Fibroblast of the aortic adventitia (primary cell): Measurements from ENCODE around the gene MMAA. TPM values are rescaled to one million over a fixed set of nuclear protein-coding genes. Genes with fewer than 3 reads are reported as not detected.

Source experiments
- DNase-seq: peaks from one replicate; pipeline ENCODE4 v3.0.0-alpha.2; 2010; ENCODE audit warnings: low read depth
- H3K4me3 ChIP-seq: 2 replicates; pipeline ENCODE4 v1.5.1; 2011; ENCODE audit warnings: low read depth, mild to moderate bottlenecking, control low read depth, low read length, moderate library complexity
- total RNA-seq: library from RNA; depleted of rRNA; stranded (reverse); fragments of >200 nt; gene quantifications from 2 replicates; pipeline ENCODE4 v1.2.3, GENCODE V29; 2012; ENCODE audit warnings: low replicate concordance
- TF ChIP-seq, protein P1 (sequence below): IDR thresholded peaks from 2 replicates; pipeline ENCODE4 v1.5.1; 2011; ENCODE audit warnings: mild to moderate bottlenecking, low read length, control low read depth, inconsistent platforms; ENCODE audit not compliant: insufficient read depth

MMAA gene
- total RNA-seq, 1 donor, result 9.2 TPM

DNA sequence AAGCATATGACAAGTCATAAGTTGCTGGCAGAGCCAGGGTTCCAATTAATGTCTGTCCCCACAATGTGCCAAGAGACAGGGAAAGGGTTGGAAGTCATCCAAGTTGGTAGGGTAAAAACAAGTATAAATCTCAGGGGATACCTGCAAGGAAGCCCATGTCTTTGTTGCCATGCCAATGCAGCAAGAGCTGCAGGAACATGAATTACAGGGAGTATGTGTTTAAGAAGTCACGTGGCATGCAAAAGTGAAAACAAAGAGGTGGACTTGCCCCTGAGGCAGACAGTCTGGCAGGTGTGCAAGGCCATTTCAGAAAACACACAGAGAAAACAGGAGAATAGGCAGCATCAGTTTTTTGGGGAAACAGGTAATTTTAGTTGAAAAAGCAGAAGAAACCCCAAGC is 90.2 kb downstream of the MMAA start:
- TF ChIP-seq, protein P1, sequence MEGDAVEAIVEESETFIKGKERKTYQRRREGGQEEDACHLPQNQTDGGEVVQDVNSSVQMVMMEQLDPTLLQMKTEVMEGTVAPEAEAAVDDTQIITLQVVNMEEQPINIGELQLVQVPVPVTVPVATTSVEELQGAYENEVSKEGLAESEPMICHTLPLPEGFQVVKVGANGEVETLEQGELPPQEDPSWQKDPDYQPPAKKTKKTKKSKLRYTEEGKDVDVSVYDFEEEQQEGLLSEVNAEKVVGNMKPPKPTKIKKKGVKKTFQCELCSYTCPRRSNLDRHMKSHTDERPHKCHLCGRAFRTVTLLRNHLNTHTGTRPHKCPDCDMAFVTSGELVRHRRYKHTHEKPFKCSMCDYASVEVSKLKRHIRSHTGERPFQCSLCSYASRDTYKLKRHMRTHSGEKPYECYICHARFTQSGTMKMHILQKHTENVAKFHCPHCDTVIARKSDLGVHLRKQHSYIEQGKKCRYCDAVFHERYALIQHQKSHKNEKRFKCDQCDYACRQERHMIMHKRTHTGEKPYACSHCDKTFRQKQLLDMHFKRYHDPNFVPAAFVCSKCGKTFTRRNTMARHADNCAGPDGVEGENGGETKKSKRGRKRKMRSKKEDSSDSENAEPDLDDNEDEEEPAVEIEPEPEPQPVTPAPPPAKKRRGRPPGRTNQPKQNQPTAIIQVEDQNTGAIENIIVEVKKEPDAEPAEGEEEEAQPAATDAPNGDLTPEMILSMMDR, result no peak
- no peak overlapping the region for H3K4me3 ChIP-seq
- no peak for DNase-seq

Other genes with a start within 250 kb of the MMAA start
- gene SMAD1, start 137.5 kb upstream of the MMAA start, total RNA-seq, result 36.0 and 140 TPM in 2 replicates
- not detected in 2 replicates for gene C4orf51, start 60.8 kb downstream of the MMAA start, total RNA-seq